ENCODE results near the gene RGMB.
"Not testable (repeated sequence)": the region's sequence is repeated elsewhere in the genome, so short reads cannot be mapped to it uniquely, and the experiment has no call there.

RGMB gene

GRCh38 chr5:98773464-98774191 is at the start of gene RGMB:
Gene RGMB, plus strand, starts transcription at chr5:98773663. Its CDS starts 408 bp downstream, at chr5:98774071.
- DNase-seq, result peak; percentile 98

DNA sequence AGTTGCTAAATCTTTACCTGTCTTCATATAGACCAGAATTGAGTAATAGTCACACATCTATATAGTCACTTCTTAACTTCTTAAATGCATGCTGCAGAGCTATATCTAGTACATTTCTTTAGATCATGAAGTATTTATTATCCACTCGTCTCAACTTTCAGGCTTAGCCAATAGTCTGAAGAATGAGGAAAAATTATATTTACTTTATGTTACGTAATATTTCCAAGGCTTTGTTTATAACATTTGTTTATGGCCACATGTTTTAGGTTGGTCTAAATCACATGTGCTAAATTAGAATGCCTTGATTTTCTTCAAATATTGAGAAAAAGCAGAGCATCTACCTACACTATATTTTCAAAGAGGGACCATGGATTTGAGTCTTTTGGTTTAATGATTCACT is 47.2 kb upstream of the RGMB start:
- DNase-seq, result no peak

DNA sequence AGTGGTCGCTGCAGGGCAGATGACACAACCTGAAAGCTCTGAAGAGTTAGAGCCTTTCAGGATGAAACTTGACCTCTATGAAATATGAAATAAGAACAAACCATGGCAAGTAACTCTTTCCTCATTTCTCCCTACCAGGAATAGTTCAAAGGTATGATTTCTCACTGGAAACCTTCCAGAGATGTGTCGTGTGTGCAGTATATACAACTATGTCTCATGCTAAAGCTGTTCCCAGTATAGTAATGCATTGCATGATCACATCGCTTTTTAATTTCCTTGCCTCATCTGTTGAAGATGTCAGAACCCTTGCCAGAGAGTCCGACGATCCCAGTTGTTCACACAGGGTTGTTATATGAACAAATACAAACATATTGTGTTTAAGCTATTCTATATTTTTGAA is 45.8 kb upstream of the RGMB start:
- no peak for DNase-seq

GRCh38 chr5:98734646-98735045 is 38.8 kb upstream of the RGMB start:
- no peak for DNase-seq

DNA sequence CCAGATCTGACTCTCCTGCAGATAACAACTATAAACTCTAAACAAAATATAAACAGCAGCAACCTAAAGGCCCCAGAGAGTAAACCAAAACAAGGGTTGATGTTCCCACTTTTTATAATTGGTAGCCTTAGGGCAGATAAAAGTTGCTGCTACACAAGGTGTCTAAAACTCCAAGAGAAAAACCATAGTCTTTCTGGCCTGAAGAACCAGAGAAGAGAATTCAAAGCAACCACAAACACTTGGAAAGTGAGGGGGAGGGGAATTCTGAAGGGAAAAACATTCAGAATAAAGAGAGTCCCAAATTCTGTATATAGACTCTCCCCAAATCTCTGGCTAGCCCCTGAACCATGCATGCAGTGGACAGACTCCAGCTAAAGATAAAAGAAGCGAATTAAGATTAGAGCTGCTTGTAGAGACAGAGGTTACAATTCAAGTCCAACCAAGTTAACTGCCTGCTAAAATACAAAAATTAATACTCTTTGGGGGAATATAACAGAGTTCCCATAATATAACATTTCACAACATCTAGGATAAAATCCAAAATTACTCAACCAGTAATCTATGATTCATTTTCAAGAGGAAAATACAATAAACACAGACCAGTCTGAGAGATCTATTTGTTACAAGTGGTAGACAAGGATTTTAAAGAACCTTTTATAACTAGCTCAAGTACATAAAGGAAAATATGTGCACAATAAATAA is 37.5 kb upstream of the RGMB start:
- no peak for DNase-seq

DNA sequence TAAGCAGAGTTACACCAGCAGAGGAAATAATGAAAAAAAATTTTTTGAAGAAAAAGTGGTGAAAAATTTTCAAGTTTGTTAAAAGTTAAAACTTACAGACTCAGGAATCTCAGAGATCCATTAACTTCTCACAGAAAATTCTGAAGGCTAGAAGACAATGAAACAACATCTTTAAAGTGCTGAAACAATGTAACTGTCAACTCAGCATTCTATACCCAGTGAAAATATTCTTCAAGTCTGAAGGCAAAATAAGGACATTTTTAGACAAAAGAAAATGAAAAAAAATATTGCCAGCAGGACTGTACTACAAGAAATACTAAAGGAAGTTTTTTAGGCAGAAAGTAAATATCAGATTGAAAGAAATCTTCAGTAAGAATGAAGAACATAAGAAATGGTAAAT is 36.7 kb upstream of the RGMB start:
- DNase-seq, result no peak

GRCh38 chr5:98737441-98737840 is 36.0 kb upstream of the RGMB start:
- DNase-seq, result not testable (repeated sequence)

DNA sequence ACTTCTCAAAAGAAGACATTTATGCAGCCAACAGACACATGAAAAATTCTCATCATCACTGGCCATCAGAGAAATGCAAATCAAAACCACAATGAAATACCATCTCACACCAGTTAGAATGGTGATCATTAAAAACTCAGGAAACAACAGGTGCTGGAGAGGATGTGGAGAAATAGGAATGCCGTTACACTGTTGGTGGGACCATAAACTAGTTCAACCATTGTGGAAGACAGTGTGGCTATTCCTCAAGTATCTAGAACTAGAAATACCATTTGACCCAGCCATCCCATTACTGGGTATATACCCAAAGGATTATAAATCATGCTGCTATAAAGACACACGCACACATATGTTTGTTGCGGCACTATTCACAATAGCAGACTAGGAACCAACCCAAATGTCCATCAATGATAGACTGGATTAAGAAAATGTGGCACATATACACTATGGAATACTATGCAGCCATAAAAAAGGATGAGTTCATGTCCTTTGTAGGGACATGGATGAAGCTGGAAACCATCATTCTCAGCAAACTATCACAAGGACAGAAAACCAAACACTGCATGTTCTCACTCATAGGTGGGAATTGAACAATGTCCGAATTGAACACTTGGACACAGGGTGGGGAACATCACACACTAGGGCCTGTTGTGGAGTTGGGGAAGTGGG is 34.8 kb upstream of the RGMB start:
- DNase-seq, result not testable (repeated sequence)

- DNase-seq, result no peak
These were observed 31.5 kb upstream of the RGMB start for GRCh38 chr5:98741926-98742325.

DNA sequence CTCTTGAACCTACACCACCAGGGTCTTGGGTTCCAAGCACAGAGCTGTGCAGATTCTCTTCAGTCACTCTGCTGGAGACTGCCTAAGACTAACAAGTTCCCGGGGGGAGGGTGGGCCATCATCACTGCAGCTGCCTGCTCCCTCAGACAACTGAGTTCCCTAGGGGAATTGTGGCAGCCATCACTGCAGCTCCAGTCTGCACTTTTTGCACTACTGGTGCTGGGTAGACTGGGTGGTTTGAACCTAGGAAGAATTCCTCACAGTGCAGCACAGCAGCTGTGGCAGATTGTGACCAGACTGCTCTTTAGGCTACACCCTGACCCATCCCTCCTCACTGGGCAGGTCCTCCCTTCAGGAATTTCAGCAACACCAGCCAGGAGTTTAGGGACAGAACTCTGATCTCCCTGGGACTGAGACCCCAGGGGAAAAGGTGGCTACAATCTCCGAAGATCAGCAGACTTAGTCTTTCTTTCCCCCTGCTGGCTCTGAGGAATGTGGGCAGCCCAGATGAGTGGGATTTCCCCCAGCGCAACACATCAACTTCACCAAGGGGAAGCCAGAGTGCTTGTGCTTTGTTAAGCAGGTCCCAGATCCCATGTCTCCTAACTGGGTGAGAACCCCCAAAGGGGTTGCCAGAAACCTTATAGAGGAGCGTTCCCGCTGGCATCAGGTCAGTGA is 30.9 kb upstream of the RGMB start:
- DNase-seq, result no peak

GRCh38 chr5:98748259-98748658 is 25.2 kb upstream of the RGMB start:
- DNase-seq, result not testable (repeated sequence)

- no peak for DNase-seq
These were observed 24.4 kb upstream of the RGMB start for GRCh38 chr5:98749046-98749445.

- peak; percentile 31 for DNase-seq
These were observed 22.8 kb upstream of the RGMB start for GRCh38 chr5:98750693-98751092.

- not testable (repeated sequence) for DNase-seq
These were observed 21.1 kb upstream of the RGMB start for GRCh38 chr5:98752331-98752730.

DNA sequence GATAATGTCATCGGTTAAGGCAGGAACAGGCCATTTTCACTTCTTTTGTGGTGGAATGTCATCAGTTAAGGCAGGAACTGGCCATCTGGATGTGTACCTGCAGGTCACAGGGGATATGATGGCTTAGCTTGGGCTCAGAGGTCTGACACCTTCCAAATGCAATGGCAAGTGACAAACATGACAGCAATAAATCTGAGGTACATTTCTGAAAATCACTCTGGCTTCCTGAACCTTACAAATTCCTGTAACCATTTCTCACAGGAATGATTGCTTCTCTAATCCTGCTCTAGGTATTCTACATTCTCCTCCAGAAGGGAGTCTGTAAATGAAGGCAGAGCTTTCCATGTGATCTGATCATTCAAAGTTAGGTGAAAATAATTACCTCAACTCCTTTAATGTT is 20.7 kb upstream of the RGMB start:
- not testable (repeated sequence) for DNase-seq

GRCh38 chr5:98753507-98753906 is 20.0 kb upstream of the RGMB start:
- no peak for DNase-seq

- no peak for DNase-seq
These were observed 18.1 kb upstream of the RGMB start for GRCh38 chr5:98755406-98755805.

DNA sequence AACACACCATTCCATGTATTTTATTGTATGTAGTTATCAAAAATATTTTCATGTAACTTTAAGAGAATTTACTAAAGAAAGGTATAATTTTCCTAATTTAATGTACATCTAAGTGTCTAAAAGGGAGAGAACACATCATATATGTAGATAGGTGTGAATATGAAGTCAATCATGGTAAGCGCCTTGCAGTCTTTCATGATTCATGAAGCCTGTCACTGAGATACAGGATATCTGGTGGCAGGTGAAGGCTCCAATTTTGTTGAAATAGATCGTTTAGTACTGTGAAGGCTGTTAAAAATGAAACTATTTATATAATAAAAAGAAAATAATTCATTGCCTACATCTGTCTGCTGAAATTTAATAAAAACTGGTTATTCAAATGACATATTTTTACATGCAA is 15.5 kb upstream of the RGMB start:
- no peak for DNase-seq

DNA sequence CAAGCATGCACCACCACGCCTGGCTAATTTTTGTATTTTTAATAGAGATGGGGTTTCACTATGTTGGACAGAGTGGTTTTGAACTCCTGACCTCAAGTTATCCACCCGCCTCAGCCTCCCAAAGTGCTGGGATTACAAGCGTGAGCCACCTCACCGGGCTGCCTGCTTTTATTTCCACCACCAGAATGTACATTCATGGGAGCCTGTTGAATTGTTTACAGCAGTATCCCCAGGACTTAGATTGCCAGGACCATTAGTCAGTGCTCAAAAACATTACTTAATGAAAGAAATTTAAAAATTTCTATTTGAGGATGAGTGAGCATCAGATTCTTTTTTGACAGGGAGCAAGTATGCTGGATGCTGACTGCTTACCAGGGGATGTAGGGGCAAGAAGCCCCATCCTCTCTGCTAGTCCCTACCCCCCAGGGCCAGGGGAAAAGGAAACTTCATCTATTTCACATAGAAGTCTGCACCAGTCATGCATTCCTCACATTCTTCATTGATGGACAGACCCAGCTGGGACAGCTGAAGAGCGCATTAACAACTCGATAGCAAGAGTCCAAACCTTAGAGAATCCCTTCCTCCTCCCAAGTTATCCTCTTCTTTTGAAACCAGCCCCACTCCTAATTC is 10.3 kb upstream of the RGMB start:
- DNase-seq, result no peak

DNA sequence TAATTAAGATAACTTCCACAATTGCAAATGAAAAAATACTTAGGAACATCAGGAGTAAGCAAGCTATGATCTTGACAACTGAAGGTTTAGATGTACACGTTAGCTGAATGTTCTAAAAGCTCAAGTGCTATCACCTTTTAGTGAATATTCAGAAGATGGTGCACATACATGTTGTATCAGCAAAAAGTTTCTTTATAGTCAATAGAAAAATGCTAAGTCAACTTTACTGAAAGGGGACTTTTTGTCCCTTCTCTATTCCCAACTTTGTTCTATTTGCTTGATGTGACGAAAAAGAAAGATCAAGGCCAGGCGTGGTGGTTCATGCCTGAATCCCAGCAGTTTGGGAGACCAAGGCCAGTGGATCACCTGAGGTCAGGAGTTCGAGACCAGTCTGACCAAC is 7.6 kb upstream of the RGMB start:
- DNase-seq, result no peak

- DNase-seq, result no peak
These were observed 5.9 kb upstream of the RGMB start for GRCh38 chr5:98767581-98767980.

GRCh38 chr5:98768160-98768959 is 5.1 kb upstream of the RGMB start:
- DNase-seq, result peak; percentile 66
